OCI-LY7 (cell line): Measurements from ENCODE around the gene SHROOM3. TPM values are rescaled to one million over a fixed set of nuclear protein-coding genes. Genes with fewer than 3 reads are reported as not detected.

Experiments
- BruUV-seq: library from RNA; stranded (reverse); fragments of 400-500 nt; replicated peaks from 2 replicates; lab custom pipeline; 2021; lab: Mats Ljungman, UMichigan
- CTCF ChIA-PET: fragments of 300-600 bp; sonication (Branson Sonifier 250); formaldehyde crosslinking; loops from one replicate; lab custom pipeline; 2022; ENCODE audit warnings: antibody characterized with exemption; ENCODE audit not compliant: unreplicated experiment; lab: Charles Lee
- POLR2A ChIA-PET: fragments of 300-600 bp; sonication (Branson Sonifier 250); formaldehyde crosslinking; loops from one replicate; lab custom pipeline; 2022; ENCODE audit warnings: antibody characterized with exemption; lab: Charles Lee
- DNase-seq: peaks from one replicate; pipeline ENCODE4 v3.0.0-alpha.2; 2015; ENCODE audit warnings: low spot score
- H2AFZ ChIP-seq: fragments of 200-600 bp; sonication (generic), shearing (Covaris generic); 2 replicates; pipeline ENCODE4 v1.6.1; 2014; ENCODE audit warnings: mild to moderate bottlenecking, antibody characterized with exemption, low read length, moderate library complexity
- H3K27ac ChIP-seq: fragments of 200-600 bp; sonication (generic); 2 replicates; pipeline ENCODE4 v1.5.1; 2014; ENCODE audit warnings: mixed run types, low read depth, mild to moderate bottlenecking, moderate library complexity, low read length, inconsistent platforms; ENCODE audit not compliant: poor library complexity, severe bottlenecking
- H3K36me3 ChIP-seq: fragments of 200-600 bp; sonication (generic); 2 replicates; pipeline ENCODE4 v1.6.1; 2014; ENCODE audit warnings: mild to moderate bottlenecking, antibody characterized with exemption, low read length, moderate library complexity, mixed read lengths; ENCODE audit not compliant: insufficient read depth
- H3K4me1 ChIP-seq: fragments of 200-600 bp; sonication (generic); 2 replicates; pipeline ENCODE4 v1.5.1; 2014; ENCODE audit warnings: mild to moderate bottlenecking, low read length; ENCODE audit not compliant: insufficient read depth, poor library complexity, severe bottlenecking
- H3K4me2 ChIP-seq: fragments of 200-600 bp; sonication (generic); 2 replicates; pipeline ENCODE4 v1.6.1; 2014; ENCODE audit warnings: mild to moderate bottlenecking, low read length
- H3K4me3 ChIP-seq: fragments of 200-600 bp; sonication (generic); 2 replicates; pipeline ENCODE4 v1.5.1; 2014; ENCODE audit warnings: mild to moderate bottlenecking, low read depth, low read length; ENCODE audit not compliant: poor library complexity, severe bottlenecking
- H3K79me2 ChIP-seq: fragments of 200-600 bp; sonication (generic); 2 replicates; pipeline ENCODE4 v1.6.1; 2016; ENCODE audit warnings: low read depth, mild to moderate bottlenecking, low read length, moderate library complexity, mixed read lengths; ENCODE audit not compliant: insufficient read depth
- H3K9me2 ChIP-seq: fragments of 200-600 bp; sonication (generic); 2 replicates; pipeline ENCODE4 v1.6.1; 2016; ENCODE audit warnings: mild to moderate bottlenecking, low read length, mixed read lengths; ENCODE audit not compliant: insufficient read depth
- H3K9me3 ChIP-seq: fragments of 200-600 bp; sonication (generic); 2 replicates; pipeline ENCODE4 v1.6.1; 2014; ENCODE audit warnings: mild to moderate bottlenecking, mixed run types, low read length, mixed read lengths
- H4K20me1 ChIP-seq: fragments of 200-600 bp; sonication (generic); 2 replicates; pipeline ENCODE4 v1.6.1; 2014; ENCODE audit warnings: mild to moderate bottlenecking, antibody characterized with exemption, low read length, moderate library complexity, mixed read lengths; ENCODE audit not compliant: insufficient read depth
- CTCF ChIP-seq: fragments of 200-600 bp; sonication (generic); conservative IDR thresholded peaks from 2 replicates; pipeline ENCODE4 v1.5.1; 2014; ENCODE audit warnings: mild to moderate bottlenecking, antibody characterized with exemption, low read length, moderate library complexity, mixed read lengths
- EZH2phosphoT487 ChIP-seq: fragments of 200-600 bp; sonication (generic); IDR thresholded peaks from 2 replicates; pipeline ENCODE4 v1.6.1; 2018; ENCODE audit warnings: low read depth, borderline replicate concordance, mild to moderate bottlenecking, mixed run types, antibody characterized with exemption, low read length, moderate library complexity, mixed read lengths
- intact Hi-C: fragments of 100-400 bp; cut with micrococcal nuclease; formaldehyde crosslinking; loops from one replicate; pipeline ENCODE4 v1.10.0; 2022; ENCODE audit not compliant: unreplicated experiment
- total RNA-seq, 2 experiments: library from RNA; depleted of rRNA in 1 of 2; stranded (reverse); fragments of >200 nt in 1 of 2; shearing (Covaris generic) in 1 of 2; gene quantifications; 2 replicates each; pipeline ENCODE4 v1.2.3, GENCODE V29; 2014 to 2022

SHROOM3 gene
- total RNA-seq, 2 experiments from 2014 or later, result not detected

GRCh38 chr4:76435528-76436319 is 695 bp downstream of the SHROOM3 start:
- DNase-seq, result no peak
- CTCF ChIA-PET, result no interaction called here

GRCh38 chr4:76439491-76439890 is 4.5 kb downstream of the SHROOM3 start:
- Histone ChIP-seq H3K4me3 (no peak overlapping the region), H3K9me2 (no peaks in the 10 kb centered on the region), H2AFZ (no peak overlapping the region), H3K36me3 (no peaks in the 10 kb centered on the region), H3K79me2 (no peaks in the 10 kb centered on the region), H3K9me3 (no peaks in the 10 kb centered on the region), H3K4me1 (no peaks in the 10 kb centered on the region), H3K4me2 (no peak overlapping the region), H4K20me1 (no peaks in the 10 kb centered on the region), H3K27ac (no peak overlapping the region)
- CTCF ChIA-PET, result no interaction called here
- no TSS peak for BruUV-seq
- TF ChIP-seq CTCF, result no peak
- TF ChIP-seq EZH2phosphoT487, result no peak
- intact Hi-C loops, result no loop called here
- no peak for DNase-seq
- POLR2A ChIA-PET, result no interaction called here

More at GRCh38 chr4:76435528-76436319, 695 bp downstream of the SHROOM3 start:
- no peaks in the 10 kb centered on the region for H3K4me1 ChIP-seq
- no peaks in the 10 kb centered on the region for H3K9me2 ChIP-seq
- H3K9me3 ChIP-seq, result no peaks in the 10 kb centered on the region
- H3K79me2 ChIP-seq, result no peaks in the 10 kb centered on the region
- POLR2A ChIA-PET, result interaction anchor here (0.6 kb wide), 1 partner anchor 343 kb away, joined by 3 read pairs; no protein-coding TSS in a partner anchor
- no TSS peak for BruUV-seq
- intact Hi-C loops, result no loop called here
- no peak overlapping the region for H3K4me3 ChIP-seq
- no peak for TF ChIP-seq EZH2phosphoT487
- no peak for TF ChIP-seq CTCF
- no peak overlapping the region for H3K27ac ChIP-seq
- H3K36me3 ChIP-seq, result no peaks in the 10 kb centered on the region
- no peak overlapping the region for H2AFZ ChIP-seq
- no peaks in the 10 kb centered on the region for H4K20me1 ChIP-seq
- no peak overlapping the region for H3K4me2 ChIP-seq

- intact Hi-C loops, result no loop called here
- H2AFZ ChIP-seq, result no peak overlapping the region
- H3K4me2 ChIP-seq, result no peak overlapping the region
- no peaks in the 10 kb centered on the region for H3K9me3 ChIP-seq
- ChIA-PET CTCF (no interaction called here), POLR2A (no interaction called here)
- H3K4me1 ChIP-seq, result no peaks in the 10 kb centered on the region
- H3K79me2 ChIP-seq, result no peaks in the 10 kb centered on the region
- no TSS peak for BruUV-seq
- no peaks in the 10 kb centered on the region for H3K9me2 ChIP-seq
- H3K27ac ChIP-seq, result no peak overlapping the region
- H3K36me3 ChIP-seq, result no peaks in the 10 kb centered on the region
- DNase-seq, result no peak
- no peaks in the 10 kb centered on the region for H4K20me1 ChIP-seq
- TF ChIP-seq CTCF, result no peak
- TF ChIP-seq EZH2phosphoT487, result no peak
- H3K4me3 ChIP-seq, result no peak overlapping the region
Measured at GRCh38 chr4:76441881-76442280, 6.9 kb downstream of the SHROOM3 start.
